NB4 (cell line): ENCODE data around the gene FAM193A.

Source experiments
- POLR2A ChIP-seq: IDR thresholded peaks from 2 replicates; pipeline ENCODE4 v1.6.1; 2011; ENCODE audit warnings: mild to moderate bottlenecking; ENCODE audit not compliant: insufficient read length; ENCODE audit errors: extremely low read depth
- TF ChIP-seq, protein P1 (sequence below): IDR thresholded peaks from one replicate; pipeline ENCODE4 v1.5.1; 2012; ENCODE audit warnings: low read depth, low read length

DNA sequence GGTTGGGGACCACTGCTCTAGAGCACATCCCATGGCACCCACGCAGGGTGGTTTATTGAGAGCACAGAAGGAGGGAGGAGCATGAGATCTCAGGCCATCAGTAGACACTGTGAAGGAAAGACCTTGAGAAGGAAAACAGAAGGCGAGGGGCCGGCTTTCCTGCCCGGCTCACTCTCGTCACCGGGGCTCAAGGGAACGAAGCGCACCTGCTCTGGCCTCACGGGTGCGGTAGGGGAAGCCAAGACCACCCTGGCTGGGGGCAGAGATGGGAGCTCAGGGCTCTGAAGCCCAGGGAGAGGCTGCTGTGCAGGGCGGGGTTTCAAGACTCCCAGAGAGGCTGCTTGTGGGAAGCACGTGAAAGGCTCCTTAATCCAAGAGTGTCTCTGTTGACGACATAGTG is 113.8 kb downstream of the FAM193A start:
- no peak for TF ChIP-seq POLR2A
- TF ChIP-seq, protein P1, sequence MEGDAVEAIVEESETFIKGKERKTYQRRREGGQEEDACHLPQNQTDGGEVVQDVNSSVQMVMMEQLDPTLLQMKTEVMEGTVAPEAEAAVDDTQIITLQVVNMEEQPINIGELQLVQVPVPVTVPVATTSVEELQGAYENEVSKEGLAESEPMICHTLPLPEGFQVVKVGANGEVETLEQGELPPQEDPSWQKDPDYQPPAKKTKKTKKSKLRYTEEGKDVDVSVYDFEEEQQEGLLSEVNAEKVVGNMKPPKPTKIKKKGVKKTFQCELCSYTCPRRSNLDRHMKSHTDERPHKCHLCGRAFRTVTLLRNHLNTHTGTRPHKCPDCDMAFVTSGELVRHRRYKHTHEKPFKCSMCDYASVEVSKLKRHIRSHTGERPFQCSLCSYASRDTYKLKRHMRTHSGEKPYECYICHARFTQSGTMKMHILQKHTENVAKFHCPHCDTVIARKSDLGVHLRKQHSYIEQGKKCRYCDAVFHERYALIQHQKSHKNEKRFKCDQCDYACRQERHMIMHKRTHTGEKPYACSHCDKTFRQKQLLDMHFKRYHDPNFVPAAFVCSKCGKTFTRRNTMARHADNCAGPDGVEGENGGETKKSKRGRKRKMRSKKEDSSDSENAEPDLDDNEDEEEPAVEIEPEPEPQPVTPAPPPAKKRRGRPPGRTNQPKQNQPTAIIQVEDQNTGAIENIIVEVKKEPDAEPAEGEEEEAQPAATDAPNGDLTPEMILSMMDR, result no peak
